ENCODE measurements around the gene GALNT14.

DNA sequence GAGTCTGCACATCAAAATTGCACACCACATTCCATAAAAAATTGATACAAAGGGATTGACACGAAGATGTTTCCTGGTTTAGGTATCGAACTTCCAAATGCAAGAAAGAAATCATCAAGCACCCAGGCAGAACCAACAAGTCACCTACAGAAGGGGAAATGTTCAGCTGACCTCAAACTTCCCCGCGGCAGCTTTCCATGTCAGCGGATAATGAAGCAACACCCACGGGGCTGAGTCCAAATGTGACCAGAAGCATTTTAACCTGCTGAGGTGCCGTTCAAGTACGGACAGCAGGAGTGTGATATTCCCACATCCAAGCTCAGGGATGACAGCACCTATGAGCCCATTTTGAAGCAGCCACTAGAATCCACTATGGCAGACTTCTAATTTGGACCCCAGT lies 124.9 kb downstream of the GALNT14 start:
- no peak for TF ChIP-seq CTCF (IDR thresholded peaks at IDR 0.05)
- no peak for TF ChIP-seq POLR2A (IDR thresholded peaks at IDR 0.05)

Measured in vagina (tissue), 2 donors.